Effector memory CD8-positive, alpha-beta T cell (primary cell): Measurements from ENCODE around the gene PRKAR2B.
"Not testable (repeated sequence)": the region's sequence is repeated elsewhere in the genome, so short reads cannot be mapped to it uniquely, and the experiment has no call there.

Source experiments
- ATAC-seq: fragments of 150-1000 bp; cut with Tn5 transposase; replicated peaks from 2 replicates; pipeline ENCODE4 v1.10.0; 2021; ENCODE audit warnings: mild to moderate bottlenecking, moderate library complexity
- DNase-seq, 3 experiments: peaks; one replicate each; pipeline ENCODE4 v3.0.0; 2021
- H3K27ac Mint-ChIP-seq, 2 donors: one replicate each; pipeline ENCODE4 v1.8.0; 2022; ENCODE audit warnings: mild to moderate bottlenecking in 2 of 2, mixed read lengths in 2 of 2, moderate library complexity in 2 of 2
- H3K27me3 Mint-ChIP-seq, 2 donors: one replicate each; pipeline ENCODE4 v1.8.0; 2022; ENCODE audit warnings: mixed read lengths in 2 of 2
- H3K36me3 Mint-ChIP-seq: one replicate; pipeline ENCODE4 v1.8.0; 2022; ENCODE audit warnings: mild to moderate bottlenecking, moderate library complexity, mixed read lengths; ENCODE audit not compliant: insufficient read depth
- H3K4me1 Mint-ChIP-seq, 2 donors: one replicate each; pipeline ENCODE4 v1.8.0; 2022; ENCODE audit warnings: low read depth in 2 of 2, mixed read lengths in 2 of 2
- H3K4me3 Mint-ChIP-seq, 2 donors: one replicate each; pipeline ENCODE4 v1.8.0; 2022; ENCODE audit warnings: mild to moderate bottlenecking in 2 of 2, mixed read lengths in 2 of 2, moderate library complexity in 2 of 2
- H3K9me3 Mint-ChIP-seq, 2 donors: one replicate each; pipeline ENCODE4 v1.8.0; 2022; ENCODE audit warnings: mixed read lengths in 2 of 2

The PRKAR2B gene

DNA sequence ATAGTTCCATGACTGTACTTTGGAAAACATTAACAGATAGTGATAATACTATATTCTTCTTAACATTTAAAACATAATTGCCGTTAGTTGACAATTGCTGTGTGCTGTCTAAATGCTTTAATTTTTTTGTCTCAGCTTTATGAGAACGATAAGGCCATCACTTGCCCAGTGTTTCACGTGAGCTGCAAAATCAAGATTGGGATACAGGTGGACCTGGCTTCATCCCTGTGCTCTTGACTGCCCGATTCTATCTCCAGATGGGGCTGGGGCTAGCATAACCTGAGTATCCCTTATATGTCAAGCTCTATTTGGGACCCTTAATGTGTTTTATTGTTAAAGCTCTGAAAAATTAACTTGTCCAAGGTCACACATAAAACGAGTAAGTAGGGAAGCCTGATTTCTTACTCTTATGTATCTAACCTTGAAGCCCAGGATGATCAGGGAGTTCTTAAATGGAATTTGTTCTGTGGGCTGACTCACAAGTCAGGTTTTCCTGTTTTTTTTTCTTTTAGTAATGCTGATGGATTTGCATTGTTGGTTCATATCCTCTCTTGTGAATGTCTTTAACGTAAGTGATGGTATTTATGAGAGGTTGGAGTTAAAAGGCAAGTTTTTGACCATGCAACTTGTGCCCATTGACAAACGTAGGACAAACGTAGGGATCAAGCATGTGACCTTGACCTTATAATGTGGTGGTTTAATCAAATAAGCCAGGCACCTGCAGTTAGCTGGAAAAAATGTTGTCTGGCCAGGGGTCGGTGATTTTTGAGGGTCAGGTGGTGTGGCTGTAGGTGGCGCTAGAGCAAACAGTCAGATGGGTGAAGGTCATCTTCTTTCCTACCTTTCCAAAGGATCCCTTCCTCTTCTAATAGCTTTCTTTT lies 3.6 kb downstream of the PRKAR2B start:
- Mint-ChIP-seq H3K4me3 (no peak overlapping the region), H3K27me3 (peaks cover 38 to 41% of the 10 kb centered on the region in 2 donors), H3K4me1 (peaks cover 7 to 10% of the 10 kb centered on the region in 2 donors), H3K27ac (no peak overlapping the region), H3K36me3 (peaks cover 3% of the 10 kb centered on the region), H3K9me3 (no peaks in the 10 kb centered on the region)
- DNase-seq, result no peak
- ATAC-seq, result no peak

DNA sequence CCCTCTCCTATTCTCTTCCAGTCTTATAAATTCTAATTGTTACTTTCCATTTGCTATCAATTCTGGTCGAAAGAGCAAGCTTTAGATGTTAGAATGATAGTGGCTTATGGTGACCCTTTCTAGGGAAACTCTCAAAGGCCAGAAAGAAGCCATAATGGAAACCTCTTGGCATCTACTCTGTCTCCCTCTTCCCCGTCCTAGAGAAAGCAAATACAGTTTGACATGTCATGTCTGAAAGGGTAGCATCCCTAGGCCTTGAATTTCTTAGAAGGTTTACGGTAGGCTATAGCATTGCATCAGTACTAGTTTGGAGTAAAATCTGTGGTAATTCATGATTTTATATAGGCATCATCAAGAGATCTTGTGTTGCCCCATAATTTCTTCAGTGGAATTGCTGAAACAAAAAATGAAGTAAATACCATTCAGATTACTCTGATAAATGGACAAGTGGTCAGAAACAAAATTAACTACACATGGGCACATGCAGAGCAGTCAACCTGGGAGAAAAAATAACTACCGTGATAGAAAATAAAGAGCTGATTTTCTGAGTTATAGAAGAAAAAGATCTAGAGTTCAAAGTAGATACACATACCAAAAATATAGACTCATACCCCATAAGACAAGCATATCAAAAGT lies 4.4 kb downstream of the PRKAR2B start:
- DNase-seq (no peak), ATAC-seq (no peak)
- Mint-ChIP-seq H3K36me3 (peaks cover 3% of the 10 kb centered on the region), H3K27me3 (peaks cover 38 to 41% of the 10 kb centered on the region in 2 donors), H3K9me3 (no peaks in the 10 kb centered on the region), H3K4me1 (peaks cover 6 to 7% of the 10 kb centered on the region in 2 donors), H3K4me3 (no peak overlapping the region), H3K27ac (no peak overlapping the region)

DNA sequence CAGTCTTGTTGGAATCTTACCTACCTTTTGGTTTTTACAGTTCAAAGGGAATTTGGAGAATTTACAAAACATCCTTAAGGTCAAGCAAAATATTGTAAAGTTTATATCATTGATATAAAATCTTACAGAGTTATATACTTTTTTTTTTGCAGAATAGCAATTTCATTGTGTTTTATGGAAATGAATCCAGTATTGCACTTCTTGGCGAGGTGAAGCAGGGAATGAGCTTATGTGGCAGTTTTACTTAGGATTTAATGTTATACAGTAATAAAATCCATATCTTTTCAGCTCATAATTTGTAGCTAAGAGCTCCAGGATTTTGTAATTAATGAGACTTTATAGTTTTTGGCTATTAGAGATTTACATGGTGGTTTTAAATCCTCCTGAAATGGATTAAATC lies 5.0 kb downstream of the PRKAR2B start:
- Mint-ChIP-seq H3K9me3 (no peaks in the 10 kb centered on the region), H3K36me3 (peaks cover 3% of the 10 kb centered on the region), H3K27ac (no peak overlapping the region), H3K27me3 (peaks cover 38 to 41% of the 10 kb centered on the region in 2 donors), H3K4me1 (peaks cover 4 to 6% of the 10 kb centered on the region in 2 donors), H3K4me3 (no peak overlapping the region)
- DNase-seq (no peak), ATAC-seq (no peak)

DNA sequence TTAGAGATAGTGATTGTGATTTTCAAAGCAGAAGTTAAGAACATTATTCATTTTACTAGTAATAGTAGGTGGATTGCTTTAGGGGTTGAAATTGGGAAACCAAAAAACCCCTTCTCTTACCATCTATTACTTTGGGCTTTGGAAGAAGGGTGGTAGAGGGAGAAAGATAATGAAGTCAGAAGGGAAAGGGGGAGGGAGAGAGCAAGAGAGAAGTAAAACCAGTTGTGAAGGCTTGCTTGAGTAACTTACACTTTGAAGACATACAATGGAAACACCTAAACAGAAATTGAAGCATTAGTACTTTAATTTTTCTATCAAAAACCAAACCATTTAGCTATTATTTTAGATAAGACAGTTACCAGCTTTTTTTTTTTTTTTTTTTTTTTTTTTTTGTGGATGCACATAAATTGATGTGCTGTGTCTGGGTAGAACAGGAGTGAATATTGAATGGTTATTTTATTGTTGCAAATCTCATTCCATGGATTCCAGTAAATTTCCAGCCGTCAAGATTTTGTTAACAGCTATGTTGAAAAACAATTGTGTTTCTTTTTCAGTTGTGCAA lies 5.5 kb downstream of the PRKAR2B start:
- Mint-ChIP-seq H3K27ac (no peak overlapping the region), H3K4me1 (peaks cover 4 to 6% of the 10 kb centered on the region in 2 donors), H3K9me3 (no peaks in the 10 kb centered on the region), H3K36me3 (peaks cover 3% of the 10 kb centered on the region), H3K4me3 (no peak overlapping the region), H3K27me3 (peaks cover 36 to 41% of the 10 kb centered on the region in 2 donors)
- no peak for DNase-seq
- ATAC-seq, result no peak

DNA sequence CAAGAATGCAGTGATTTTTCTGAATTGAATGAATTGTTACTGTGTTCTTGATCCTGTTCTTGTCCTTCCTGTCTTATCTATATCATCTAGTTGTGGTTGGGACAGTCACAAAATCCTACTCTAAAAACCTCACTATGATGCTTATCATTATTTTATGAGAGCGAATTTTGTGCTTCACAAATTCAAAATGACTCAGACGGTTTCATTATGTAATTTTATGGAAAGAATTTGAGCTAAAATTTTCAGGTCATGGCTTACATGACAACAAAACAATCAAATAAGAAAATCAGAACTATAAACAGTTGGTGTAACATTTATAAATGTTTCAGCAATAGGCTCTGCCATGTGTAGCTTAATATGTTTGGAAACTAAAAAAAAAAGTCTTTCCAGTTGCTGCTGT lies 6.9 kb downstream of the PRKAR2B start:
- Mint-ChIP-seq H3K4me1 (no peaks in the 10 kb centered on the region), H3K9me3 (no peaks in the 10 kb centered on the region), H3K36me3 (no peaks in the 10 kb centered on the region), H3K4me3 (no peak overlapping the region), H3K27ac (no peak overlapping the region), H3K27me3 (peaks cover 23 to 27% of the 10 kb centered on the region in 2 donors)
- DNase-seq (no peak), ATAC-seq (no peak)

DNA sequence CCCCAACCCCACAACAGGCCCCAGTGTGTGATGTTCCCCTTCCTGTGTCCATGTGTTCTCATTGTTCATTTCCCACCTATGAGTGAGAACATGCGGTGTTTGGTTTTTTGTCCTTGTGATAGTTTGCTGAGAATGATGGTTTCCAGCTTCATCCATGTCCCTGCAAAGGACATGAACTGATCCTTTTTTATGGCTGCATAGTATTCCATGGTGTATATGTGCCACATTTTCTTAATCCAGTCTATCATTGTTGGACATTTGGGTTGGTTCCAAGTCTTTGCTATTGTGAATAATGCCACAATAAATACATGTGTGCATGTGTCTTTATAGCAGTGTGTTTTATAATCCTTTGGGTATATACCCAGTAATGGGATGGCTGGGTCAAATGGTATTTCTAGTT lies 10.5 kb downstream of the PRKAR2B start:
- not testable (repeated sequence) for H3K9me3 Mint-ChIP-seq, H3K27me3 Mint-ChIP-seq, H3K27ac Mint-ChIP-seq, H3K4me1 Mint-ChIP-seq, ATAC-seq, H3K36me3 Mint-ChIP-seq, DNase-seq, H3K4me3 Mint-ChIP-seq

DNA sequence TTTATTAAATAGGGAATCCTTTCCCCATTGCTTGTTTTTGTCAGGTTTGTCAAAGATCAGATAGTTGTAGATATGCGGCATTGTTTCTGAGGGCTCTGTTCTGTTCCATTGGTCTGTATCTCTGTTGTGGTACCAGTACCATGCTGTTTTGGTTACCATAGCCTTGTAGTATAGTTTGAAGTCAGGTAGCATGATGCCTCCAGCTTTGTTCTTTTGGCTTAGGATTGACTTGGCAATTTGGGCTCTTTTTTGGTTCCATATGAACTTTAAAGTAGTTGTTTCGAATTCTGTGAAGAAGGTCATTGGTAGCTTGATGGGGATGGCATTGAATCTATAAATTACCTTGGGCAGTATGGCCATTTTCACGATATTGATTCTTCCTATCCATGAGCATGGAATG lies 11.6 kb downstream of the PRKAR2B start:
- ATAC-seq, H3K4me3 Mint-ChIP-seq, DNase-seq, H3K4me1 Mint-ChIP-seq, H3K9me3 Mint-ChIP-seq, H3K27me3 Mint-ChIP-seq, H3K27ac Mint-ChIP-seq, H3K36me3 Mint-ChIP-seq: not testable (repeated sequence)

DNA sequence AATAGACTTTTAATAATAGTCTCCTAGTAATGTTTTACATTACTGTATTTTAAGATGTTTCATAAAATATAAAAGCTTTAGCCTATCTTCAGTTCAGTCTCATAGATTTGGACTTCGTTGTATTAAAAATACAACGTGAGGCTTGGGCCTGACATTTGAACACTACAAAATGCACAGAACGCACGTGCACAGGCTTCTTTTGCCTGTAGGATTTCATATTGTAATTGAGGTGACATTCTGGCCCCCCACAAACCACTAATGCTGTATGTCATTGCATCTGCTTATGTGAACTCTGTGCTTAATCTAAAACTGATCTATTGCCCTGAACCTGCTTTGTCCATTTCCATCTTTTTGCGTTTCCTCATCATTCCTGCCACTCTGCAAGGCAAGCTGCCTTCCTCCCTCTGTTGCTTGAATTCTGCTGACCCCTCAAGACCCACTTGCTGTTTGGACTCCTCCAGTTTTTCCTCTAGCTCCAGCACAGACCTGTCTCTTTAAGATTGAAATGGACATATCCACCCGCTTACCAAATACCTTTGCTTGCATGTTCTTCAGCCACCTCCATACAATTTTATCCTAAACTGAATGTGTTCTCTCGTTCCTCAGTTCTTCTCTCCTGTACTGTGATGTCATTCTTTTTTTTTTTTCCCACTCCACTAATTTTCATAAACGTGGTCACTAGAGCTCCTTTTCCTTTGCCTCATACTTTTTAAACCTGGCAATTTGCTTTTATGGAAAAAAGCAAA lies 12.4 kb downstream of the PRKAR2B start:
- Mint-ChIP-seq H3K36me3 (peaks cover 3% of the 10 kb centered on the region), H3K27me3 (peaks cover 11 to 17% of the 10 kb centered on the region in 2 donors), H3K4me1 (no peaks in the 10 kb centered on the region), H3K9me3 (no peaks in the 10 kb centered on the region), H3K4me3 (no peak overlapping the region), H3K27ac (no peak overlapping the region)
- DNase-seq (no peak), ATAC-seq (no peak)

DNA sequence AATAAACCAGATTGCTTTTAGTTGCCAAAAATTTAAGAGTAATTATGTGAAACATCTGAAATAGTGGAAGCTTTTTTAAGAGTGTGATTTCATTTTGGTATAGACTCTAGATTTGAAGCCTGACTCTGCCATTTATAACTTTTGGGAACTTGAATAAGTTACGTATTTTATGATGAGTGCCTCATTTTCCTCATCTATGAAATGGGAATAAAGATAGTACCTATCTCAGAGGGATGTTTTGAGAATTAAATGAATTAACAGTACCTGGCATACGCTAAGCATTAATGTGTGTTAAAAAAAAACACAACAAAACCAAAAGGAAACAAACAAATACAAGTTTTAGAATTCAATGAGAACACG lies 12.9 kb downstream of the PRKAR2B start:
- no peak overlapping the region for H3K4me3 Mint-ChIP-seq
- peaks cover 11 to 19% of the 10 kb centered on the region in 2 donors for H3K27me3 Mint-ChIP-seq
- no peaks in the 10 kb centered on the region for H3K4me1 Mint-ChIP-seq
- H3K9me3 Mint-ChIP-seq, result no peaks in the 10 kb centered on the region
- ATAC-seq (no peak), DNase-seq (no peak)
- H3K36me3 Mint-ChIP-seq, result peaks cover 3% of the 10 kb centered on the region
- H3K27ac Mint-ChIP-seq, result no peak overlapping the region

DNA sequence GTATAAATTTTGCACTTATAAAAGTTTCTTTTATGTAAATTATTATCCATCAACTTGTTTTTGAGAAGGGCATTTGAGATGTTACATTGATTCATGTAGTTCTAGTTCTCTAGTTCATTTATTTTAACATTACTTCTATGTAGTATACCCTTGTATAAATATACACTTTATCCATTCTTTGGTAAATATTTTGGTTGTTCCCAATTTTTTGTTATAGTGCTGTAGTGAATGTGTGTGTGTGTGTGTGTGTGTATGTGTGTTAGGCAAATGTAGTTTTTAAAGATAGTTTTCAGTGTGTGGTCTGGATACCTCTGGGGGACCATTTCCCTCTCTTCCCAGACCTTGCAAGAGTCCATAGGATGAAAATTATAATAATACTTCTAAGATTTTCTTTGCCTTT lies 15.0 kb downstream of the PRKAR2B start:
- H3K27me3 Mint-ChIP-seq, result peaks cover 11 to 25% of the 10 kb centered on the region in 2 donors
- peaks cover 3% of the 10 kb centered on the region for H3K36me3 Mint-ChIP-seq
- no peaks in the 10 kb centered on the region for H3K4me1 Mint-ChIP-seq
- no peak overlapping the region for H3K27ac Mint-ChIP-seq
- H3K4me3 Mint-ChIP-seq, result no peak overlapping the region
- ATAC-seq (no peak), DNase-seq (no peak)
- no peaks in the 10 kb centered on the region for H3K9me3 Mint-ChIP-seq

DNA sequence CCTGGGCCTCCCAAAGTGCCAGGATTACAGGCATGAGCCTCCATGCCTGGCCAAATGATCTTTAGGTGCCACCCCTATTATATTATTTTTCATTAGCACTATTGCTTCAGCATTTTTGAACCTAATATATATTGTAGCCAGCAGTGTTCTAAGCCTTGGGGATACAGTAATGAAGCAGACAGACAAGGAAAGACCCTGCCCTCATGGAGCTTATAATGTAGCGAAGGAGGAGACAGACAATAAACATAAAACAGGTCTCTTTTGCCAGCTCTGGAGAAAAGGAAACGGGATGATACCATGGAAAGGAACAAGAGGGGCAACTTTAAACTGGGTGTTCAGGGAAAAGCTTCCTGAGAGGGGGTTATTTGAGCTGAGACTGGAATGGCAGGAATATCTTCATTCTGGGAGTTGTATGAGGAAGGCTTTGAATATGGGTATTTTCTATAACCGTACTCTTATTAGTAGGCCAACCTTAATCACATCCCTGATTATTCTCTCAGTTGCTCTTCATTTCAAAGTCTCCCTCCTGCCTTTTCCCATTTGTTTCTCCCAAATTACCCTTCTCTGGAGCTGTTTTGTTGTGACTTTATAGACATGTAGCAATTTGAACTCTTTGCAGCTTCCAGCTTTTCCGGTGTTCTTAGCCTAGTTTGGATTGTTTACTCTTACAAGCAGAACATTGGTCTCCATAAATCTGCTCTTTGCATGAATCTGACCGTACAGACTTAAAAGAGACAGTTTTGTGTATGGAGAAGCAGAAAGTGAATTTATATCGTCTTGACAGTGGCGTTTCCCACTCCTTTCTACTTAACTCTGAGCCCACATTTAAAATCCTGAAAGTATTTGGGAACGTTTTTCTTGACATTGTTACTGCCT lies 19.0 kb downstream of the PRKAR2B start:
- H3K4me1 Mint-ChIP-seq, result no peaks in the 10 kb centered on the region
- no peak overlapping the region for H3K27ac Mint-ChIP-seq
- no peak overlapping the region for H3K4me3 Mint-ChIP-seq
- ATAC-seq (no peak), DNase-seq (no peak)
- H3K27me3 Mint-ChIP-seq, result peaks cover 20 to 27% of the 10 kb centered on the region in 2 donors
- no peaks in the 10 kb centered on the region for H3K9me3 Mint-ChIP-seq
- H3K36me3 Mint-ChIP-seq, result peaks cover 3% of the 10 kb centered on the region

DNA sequence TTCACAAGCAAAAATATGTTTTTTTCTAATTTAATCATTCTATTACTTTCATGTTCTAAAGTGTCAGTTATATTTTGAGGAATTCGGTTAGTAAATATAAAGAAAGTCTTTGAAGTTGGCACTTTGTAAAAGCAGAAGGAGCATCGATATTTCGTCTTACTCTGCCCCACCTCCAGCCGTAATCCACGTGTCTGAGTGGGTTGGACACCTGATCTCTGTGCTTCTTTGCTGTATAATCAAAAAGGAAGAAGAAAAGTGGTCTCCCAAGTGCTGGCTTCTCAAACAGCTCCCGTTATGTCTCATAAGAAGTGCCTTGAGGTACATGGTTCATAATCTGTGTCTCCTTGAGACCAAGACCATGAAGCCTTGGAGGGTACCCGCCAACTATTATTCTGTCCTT lies 19.8 kb downstream of the PRKAR2B start:
- H3K9me3 Mint-ChIP-seq, result no peaks in the 10 kb centered on the region
- peaks cover 3% of the 10 kb centered on the region for H3K36me3 Mint-ChIP-seq
- ATAC-seq (no peak), DNase-seq (no peak)
- no peaks in the 10 kb centered on the region for H3K4me1 Mint-ChIP-seq
- H3K27me3 Mint-ChIP-seq, result peaks cover 23 to 27% of the 10 kb centered on the region in 2 donors
- H3K27ac Mint-ChIP-seq, result no peak overlapping the region
- no peak overlapping the region for H3K4me3 Mint-ChIP-seq

DNA sequence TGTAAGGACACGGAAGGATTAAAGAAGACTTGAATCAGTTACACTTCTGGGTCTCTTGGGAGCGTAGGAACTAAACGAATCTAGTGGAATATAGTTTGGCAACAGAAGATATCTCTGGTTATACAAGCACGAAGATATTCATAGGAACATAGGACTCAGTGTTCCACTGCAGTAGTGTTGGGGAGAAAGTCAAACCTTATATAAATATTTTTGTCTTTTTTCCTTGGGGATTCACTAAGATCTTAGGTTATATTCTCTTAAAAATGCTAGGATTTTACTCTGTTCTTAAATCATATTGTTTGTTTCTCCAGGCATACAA lies 21.4 kb downstream of the PRKAR2B start:
- peaks cover 3% of the 10 kb centered on the region for H3K36me3 Mint-ChIP-seq
- no peak overlapping the region for H3K27ac Mint-ChIP-seq
- DNase-seq (no peak), ATAC-seq (no peak)
- H3K4me1 Mint-ChIP-seq, result no peaks in the 10 kb centered on the region
- H3K27me3 Mint-ChIP-seq, result peaks cover 19 to 27% of the 10 kb centered on the region in 2 donors
- no peak overlapping the region for H3K4me3 Mint-ChIP-seq
- H3K9me3 Mint-ChIP-seq, result no peaks in the 10 kb centered on the region
